Breast epithelium (tissue), 4 donors: ENCODE results near the gene TOP3A. TPM values are rescaled to one million over a fixed set of nuclear protein-coding genes. Genes with fewer than 3 reads are reported as not detected.

Experiments used
- DNase-seq, 2 donors: peaks; one replicate each; pipeline ENCODE4 v3.0.0-alpha.2; 2019; ENCODE audit warnings: low spot score in 2 of 2
- H3K27ac ChIP-seq, 2 donors: fragments of 200-600 bp; sonication (generic) in 1 of 2; one replicate each; pipeline ENCODE4 v1.5.1; 2016 to 2019; ENCODE audit warnings: mild to moderate bottlenecking in 1 of 2
- H3K27me3 ChIP-seq, 2 donors: fragments of 200-600 bp; sonication (generic) in 1 of 2; one replicate each; pipeline versions ENCODE4 v1.5.1 to v1.6.0; 2017 to 2019; ENCODE audit warnings: control low read depth in 1 of 2, mild to moderate bottlenecking in 1 of 2
- H3K36me3 ChIP-seq: fragments of 200-600 bp; one replicate; pipeline ENCODE4 v1.5.1; 2019
- H3K4me1 ChIP-seq, 2 donors: fragments of 200-600 bp; sonication (generic); one replicate each; pipeline ENCODE4 v1.5.1; 2016 to 2019; ENCODE audit warnings: control low read depth in 1 of 2
- H3K4me3 ChIP-seq, 3 donors: fragments of 200-600 bp; sonication (generic); 1 replicate in 2 of 3; 2 replicates in 1 of 3; pipeline ENCODE4 v1.5.1; 2016 to 2019; ENCODE audit warnings: mild to moderate bottlenecking in 3 of 3, moderate library complexity in 2 of 3
- H3K9me3 ChIP-seq, 2 donors: fragments of 200-600 bp; sonication (generic) in 1 of 2; one replicate each; pipeline ENCODE4 v1.5.1; 2016 to 2019; ENCODE audit warnings: control low read depth in 1 of 2
- CTCF ChIP-seq, 3 donors: fragments of 450-650 bp; IDR thresholded peaks; one replicate each; pipeline ENCODE4 v1.5.1; 2016 to 2017; ENCODE audit warnings: antibody characterized with exemption in 3 of 3, mild to moderate bottlenecking in 3 of 3, moderate library complexity in 3 of 3
- POLR2A ChIP-seq: fragments of 450-650 bp; IDR thresholded peaks from one replicate; pipeline ENCODE4 v1.6.1; 2016; ENCODE audit warnings: antibody characterized with exemption, mild to moderate bottlenecking, moderate library complexity
- POLR2AphosphoS5 ChIP-seq, 3 donors: sonication (generic); formaldehyde crosslinking; IDR thresholded peaks; one replicate each; pipeline ENCODE4 v1.6.1; 2017; ENCODE audit warnings: antibody characterized with exemption in 3 of 3
- intact Hi-C: fragments of 100-400 bp; cut with DNase I; formaldehyde crosslinking; loops from one replicate; pipeline ENCODE4 v1.15.1; 2023; ENCODE audit warnings: low total_unique reads
- total RNA-seq, 3 donors: library from RNA; depleted of rRNA; stranded (reverse); fragments of >200 nt; gene quantifications; one replicate each; pipeline ENCODE4 v1.1.0, GENCODE V29; 2016

Gene TOP3A
- total RNA-seq, 3 donors from 2014 or later, result 25.9 to 46.5 (median 30.1) TPM

GRCh38 chr17:18250259-18250658 lies 64.5 kb downstream of the TOP3A start:
- no peaks in the 10 kb centered on the region for H3K27me3 ChIP-seq
- peaks cover 7% of the 10 kb centered on the region for H3K36me3 ChIP-seq
- intact Hi-C loops, result no loop called here
- no peaks in the 10 kb centered on the region for H3K4me1 ChIP-seq
- DNase-seq, result no peak
- H3K4me3 ChIP-seq, result no peak overlapping the region
- H3K9me3 ChIP-seq, result no peaks in the 10 kb centered on the region
- H3K27ac ChIP-seq, result no peak overlapping the region
- TF ChIP-seq POLR2AphosphoS5 (IDR thresholded peaks at IDR 0.05), result no peak
- no peak for TF ChIP-seq POLR2A

GRCh38 chr17:18248811-18249210 lies 66.0 kb downstream of the TOP3A start:
- Histone ChIP-seq H3K4me3 (no peak overlapping the region), H3K27ac (peak overlapping the region in 1 of 2 donors; percentile 61), H3K27me3 (no peaks in the 10 kb centered on the region), H3K9me3 (no peaks in the 10 kb centered on the region), H3K36me3 (peaks cover 7% of the 10 kb centered on the region), H3K4me1 (no peaks in the 10 kb centered on the region)
- no peak for DNase-seq
- TF ChIP-seq POLR2A (no peak), POLR2AphosphoS5 (IDR thresholded peaks at IDR 0.05) (no peak), CTCF (IDR thresholded peaks at IDR 0.05) (no peak)
- intact Hi-C loops, result no loop called here

GRCh38 chr17:18248300-18248731 lies 66.5 kb downstream of the TOP3A start:
- TF ChIP-seq POLR2A (no peak), CTCF (IDR thresholded peaks at IDR 0.05) (peak; percentile 22 to 72 (median 63)), POLR2AphosphoS5 (IDR thresholded peaks at IDR 0.05) (peak in 1 of 3 donors; percentile 25)
- H3K4me1 ChIP-seq, result no peaks in the 10 kb centered on the region
- H3K4me3 ChIP-seq, result no peak overlapping the region
- peaks cover 7% of the 10 kb centered on the region for H3K36me3 ChIP-seq
- DNase-seq, result peak in 1 of 2 donors; percentile 53
- H3K27ac ChIP-seq, result peak overlapping the region in 1 of 2 donors; percentile 61
- intact Hi-C loops, result no loop called here
- no peaks in the 10 kb centered on the region for H3K27me3 ChIP-seq
- H3K9me3 ChIP-seq, result no peaks in the 10 kb centered on the region

- TF ChIP-seq POLR2AphosphoS5 (IDR thresholded peaks at IDR 0.05) (no peak), POLR2A (no peak), CTCF (IDR thresholded peaks at IDR 0.05) (no peak)
- intact Hi-C loops, result no loop called here
- H3K4me1 ChIP-seq, result no peaks in the 10 kb centered on the region
- peaks cover 7% of the 10 kb centered on the region for H3K36me3 ChIP-seq
- H3K9me3 ChIP-seq, result no peaks in the 10 kb centered on the region
- DNase-seq, result peak in 1 of 2 donors; percentile 48
- peak overlapping the region in 1 of 2 donors; percentile 61 for H3K27ac ChIP-seq
- H3K4me3 ChIP-seq, result peak overlapping the region in 1 of 3 donors; percentile 29
- no peaks in the 10 kb centered on the region for H3K27me3 ChIP-seq
Observed at GRCh38 chr17:18247613-18248001, 67.2 kb downstream of the TOP3A start.

- Histone ChIP-seq H3K27ac (peak overlapping the region; percentile 40 to 61), H3K9me3 (no peaks in the 10 kb centered on the region), H3K4me1 (no peaks in the 10 kb centered on the region), H3K27me3 (no peaks in the 10 kb centered on the region), H3K36me3 (peaks cover 7% of the 10 kb centered on the region), H3K4me3 (peak overlapping the region in 2 of 3 donors; percentile 29 to 49)
- TF ChIP-seq POLR2A, result no peak
- peak in 1 of 2 donors; percentile 69 for DNase-seq
- intact Hi-C loops, result no loop called here
Observed at GRCh38 chr17:18246880-18247612, 67.7 kb downstream of the TOP3A start.

- no peaks in the 10 kb centered on the region for H3K4me1 ChIP-seq
- no peak for DNase-seq
- peaks cover 4% of the 10 kb centered on the region for H3K36me3 ChIP-seq
- TF ChIP-seq POLR2A, result no peak
- TF ChIP-seq CTCF (IDR thresholded peaks at IDR 0.05), result no peak
- TF ChIP-seq POLR2AphosphoS5 (IDR thresholded peaks at IDR 0.05), result no peak
- no peaks in the 10 kb centered on the region for H3K9me3 ChIP-seq
- H3K4me3 ChIP-seq, result peak overlapping the region in 1 of 3 donors; percentile 49
- H3K27ac ChIP-seq, result no peak overlapping the region
- intact Hi-C loops, result no loop called here
- no peaks in the 10 kb centered on the region for H3K27me3 ChIP-seq
Observed at GRCh38 chr17:18246109-18246725, 68.6 kb downstream of the TOP3A start.
